PC-3 (cell line): ENCODE measurements around the gene GALNT2. TPM values are rescaled to one million over a fixed set of nuclear protein-coding genes. Genes with fewer than 3 reads are reported as not detected.
A peak's percentile ranks its signal among the peaks of the same experiment; 100 is the strongest.

Experiments used
- ATAC-seq: fragments of 200-7000 bp; cut with Tn5 transposase; 2 replicates; pipeline ENCODE4 v1.9.1; 2020; ENCODE audit warnings: mild to moderate bottlenecking, moderate library complexity
- BruUV-seq: library from RNA; stranded (reverse); fragments of 400-500 nt; replicated peaks from 2 replicates; lab custom pipeline; 2021; lab: Mats Ljungman, UMichigan
- CTCF ChIA-PET: fragments of 300-600 bp; sonication (Branson Sonifier 250); formaldehyde crosslinking; loops from one replicate; lab custom pipeline; 2022; ENCODE audit warnings: antibody characterized with exemption; lab: Charles Lee
- POLR2A ChIA-PET: fragments of 300-600 bp; sonication (Branson Sonifier 250); formaldehyde crosslinking; loops from one replicate; lab custom pipeline; 2022; ENCODE audit warnings: antibody characterized with exemption; ENCODE audit not compliant: unreplicated experiment; lab: Charles Lee
- DNase-seq: peaks from one replicate; pipeline ENCODE4 v3.0.0-alpha.2; 2015
- H2AFZ ChIP-seq: fragments of 300-600 bp; sonication (generic); 2 replicates; pipeline ENCODE4 v1.6.0; 2016; ENCODE audit warnings: antibody characterized with exemption, low read length
- H3F3A ChIP-seq: fragments of 300-600 bp; sonication (generic); one replicate; pipeline ENCODE4 v1.6.0; 2017; ENCODE audit warnings: antibody characterized with exemption, low read length, control low read depth, mild to moderate bottlenecking; ENCODE audit not compliant: unreplicated experiment
- H3K27ac ChIP-seq: fragments of 300-600 bp; sonication (generic); 2 replicates; pipeline ENCODE4 v1.5.1; 2016; ENCODE audit warnings: mild to moderate bottlenecking, low read length
- H3K27me3 ChIP-seq: fragments of 300-600 bp; sonication (generic); 2 replicates; pipeline ENCODE4 v1.6.1; 2016; ENCODE audit warnings: low read length, mixed read lengths
- H3K36me3 ChIP-seq: fragments of 300-600 bp; sonication (generic); 2 replicates; pipeline ENCODE4 v1.6.1; 2016; ENCODE audit warnings: low read depth, mixed run types, low read length, mixed read lengths
- H3K4me1 ChIP-seq: fragments of 300-600 bp; sonication (generic); 2 replicates; pipeline ENCODE4 v1.5.1; 2016; ENCODE audit warnings: low read length; ENCODE audit not compliant: insufficient read depth
- H3K4me2 ChIP-seq: fragments of 300-600 bp; sonication (generic); 2 replicates; pipeline ENCODE4 v1.6.0; 2016; ENCODE audit warnings: low read length
- H3K4me3 ChIP-seq: fragments of 300-600 bp; sonication (generic); 2 replicates; pipeline ENCODE4 v1.5.1; 2016; ENCODE audit warnings: mild to moderate bottlenecking, low read length, mixed read lengths
- H3K79me2 ChIP-seq: fragments of 300-600 bp; sonication (generic); 2 replicates; pipeline ENCODE4 v1.6.1; 2017; ENCODE audit warnings: low read length, mixed read lengths
- H3K9ac ChIP-seq: fragments of 300-600 bp; sonication (generic); 2 replicates; pipeline ENCODE4 v1.6.0; 2016; ENCODE audit warnings: mild to moderate bottlenecking, low read length
- H3K9me2 ChIP-seq: fragments of 300-600 bp; sonication (generic); replicated peaks from 2 replicates; pipeline ENCODE4 v1.6.1; 2016; ENCODE audit warnings: mixed run types, low read length, mixed read lengths
- H3K9me3 ChIP-seq: fragments of 300-600 bp; sonication (generic); 2 replicates; pipeline ENCODE4 v1.6.1; 2016; ENCODE audit warnings: low read length, mixed read lengths
- H4K20me1 ChIP-seq: fragments of 300-600 bp; sonication (generic); 2 replicates; pipeline ENCODE4 v1.6.1; 2016; ENCODE audit warnings: low read length, mixed read lengths
- EZH2 ChIP-seq: fragments of 300-600 bp; sonication (generic); IDR thresholded peaks from one replicate; pipeline ENCODE4 v1.6.1; 2017; ENCODE audit warnings: antibody characterized with exemption, mild to moderate bottlenecking, low read length; ENCODE audit not compliant: unreplicated experiment
- EZH2phosphoT487 ChIP-seq: fragments of 300-600 bp; sonication (generic); IDR thresholded peaks from 2 replicates; pipeline ENCODE4 v1.6.1; 2018; ENCODE audit warnings: mild to moderate bottlenecking, antibody characterized with exemption, low read length, borderline replicate concordance
- intact Hi-C: fragments of 100-400 bp; cut with micrococcal nuclease; formaldehyde crosslinking; loops from 2 replicates; pipeline ENCODE4 v1.9.0; 2023
- total RNA-seq: library from RNA; depleted of rRNA; stranded (reverse); fragments of >200 nt; gene quantifications from 2 replicates; pipeline ENCODE4 v1.2.3, GENCODE V29; 2014
- TF ChIP-seq, protein P1 (sequence below): fragments of 300-600 bp; sonication (generic); conservative IDR thresholded peaks from 2 replicates; pipeline ENCODE4 v1.5.1; 2017; ENCODE audit warnings: antibody characterized with exemption, low read depth, mild to moderate bottlenecking, low read length

GALNT2 gene
- total RNA-seq, 1 experiment from 2014 or later = 182 TPM

DNA sequence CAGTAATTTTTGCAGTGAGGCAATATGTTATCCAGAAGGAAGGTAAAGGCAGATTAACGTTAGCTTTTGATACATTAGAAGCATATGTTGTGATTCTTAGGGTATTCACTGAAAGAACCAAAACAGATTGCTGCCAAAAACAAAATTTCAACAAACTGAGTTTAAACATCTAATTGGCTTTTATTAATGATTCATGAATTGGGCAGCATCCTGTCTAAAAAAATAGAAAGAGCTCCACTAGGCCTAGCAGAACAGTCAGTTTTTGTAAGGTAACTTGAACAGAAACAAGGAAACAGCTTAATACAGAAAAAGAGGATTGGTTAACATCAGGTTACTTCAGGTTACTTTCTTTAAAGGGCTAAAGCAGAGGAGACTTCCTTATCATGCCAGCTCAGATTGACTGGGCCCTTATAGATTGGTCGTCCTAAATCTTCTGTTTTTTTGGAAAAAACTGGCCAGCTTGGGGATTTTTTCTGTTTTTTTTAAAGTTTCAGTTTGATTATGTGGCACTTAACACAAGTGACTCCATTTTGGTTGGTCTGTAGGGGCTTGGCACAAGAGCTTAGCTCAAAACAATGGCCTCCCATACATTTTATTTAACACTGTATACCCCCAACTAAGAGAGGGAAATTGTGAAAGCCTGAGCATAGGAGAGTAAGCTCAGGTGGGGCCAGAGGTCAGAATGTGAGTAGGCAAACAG lies 36.8 kb upstream of the GALNT2 start:
- CTCF ChIA-PET = no interaction called here
- POLR2A ChIA-PET = no interaction called here
- H3K79me2 ChIP-seq = no peaks in the 10 kb centered on the region

GRCh38 chr1:230031131-230031530 lies 35.9 kb upstream of the GALNT2 start:
- Histone ChIP-seq H3K9me3 (peaks cover 7% of the 10 kb centered on the region; the same call in 1 of the 2 replicates), H3K4me2 (no peak overlapping the region), H3K9ac (no peak overlapping the region), H3K36me3 (no peaks in the 10 kb centered on the region), H3K27ac (no peak overlapping the region), H3F3A (no peaks in the 10 kb centered on the region), H3K4me3 (no peak overlapping the region), H3K79me2 (no peaks in the 10 kb centered on the region), H3K27me3 (no peaks in the 10 kb centered on the region), H3K9me2 (no peaks in the 10 kb centered on the region), H4K20me1 (no peaks in the 10 kb centered on the region), H2AFZ (no peak overlapping the region), H3K4me1 (peaks cover 3% of the 10 kb centered on the region; the same call in 1 of the 2 replicates)
- ATAC-seq = peak; percentile 93
- no TSS peak for BruUV-seq
- CTCF ChIA-PET = no interaction called here
- POLR2A ChIA-PET = no interaction called here
- intact Hi-C loops = no loop called here
- peak; percentile 86 for DNase-seq
- TF ChIP-seq EZH2phosphoT487 (no peak), EZH2 (no peak)
- TF ChIP-seq, protein P1, sequence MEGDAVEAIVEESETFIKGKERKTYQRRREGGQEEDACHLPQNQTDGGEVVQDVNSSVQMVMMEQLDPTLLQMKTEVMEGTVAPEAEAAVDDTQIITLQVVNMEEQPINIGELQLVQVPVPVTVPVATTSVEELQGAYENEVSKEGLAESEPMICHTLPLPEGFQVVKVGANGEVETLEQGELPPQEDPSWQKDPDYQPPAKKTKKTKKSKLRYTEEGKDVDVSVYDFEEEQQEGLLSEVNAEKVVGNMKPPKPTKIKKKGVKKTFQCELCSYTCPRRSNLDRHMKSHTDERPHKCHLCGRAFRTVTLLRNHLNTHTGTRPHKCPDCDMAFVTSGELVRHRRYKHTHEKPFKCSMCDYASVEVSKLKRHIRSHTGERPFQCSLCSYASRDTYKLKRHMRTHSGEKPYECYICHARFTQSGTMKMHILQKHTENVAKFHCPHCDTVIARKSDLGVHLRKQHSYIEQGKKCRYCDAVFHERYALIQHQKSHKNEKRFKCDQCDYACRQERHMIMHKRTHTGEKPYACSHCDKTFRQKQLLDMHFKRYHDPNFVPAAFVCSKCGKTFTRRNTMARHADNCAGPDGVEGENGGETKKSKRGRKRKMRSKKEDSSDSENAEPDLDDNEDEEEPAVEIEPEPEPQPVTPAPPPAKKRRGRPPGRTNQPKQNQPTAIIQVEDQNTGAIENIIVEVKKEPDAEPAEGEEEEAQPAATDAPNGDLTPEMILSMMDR = no peak

More for the DNA sequence above, 36.8 kb upstream of the GALNT2 start:
- no peak for DNase-seq
- Histone ChIP-seq H3K9me3 (peaks cover 7% of the 10 kb centered on the region; the same call in 1 of the 2 replicates), H2AFZ (no peak overlapping the region), H3K9ac (no peak overlapping the region), H4K20me1 (no peaks in the 10 kb centered on the region), H3K36me3 (no peaks in the 10 kb centered on the region), H3F3A (no peaks in the 10 kb centered on the region), H3K4me3 (no peak overlapping the region), H3K4me2 (no peak overlapping the region), H3K4me1 (peaks cover 3% of the 10 kb centered on the region; the same call in 1 of the 2 replicates), H3K9me2 (no peaks in the 10 kb centered on the region), H3K27me3 (no peaks in the 10 kb centered on the region), H3K27ac (no peak overlapping the region)
- intact Hi-C loops = no loop called here
- BruUV-seq = no TSS peak
- no peak for TF ChIP-seq EZH2phosphoT487
- TF ChIP-seq, protein P1 = no peak
- TF ChIP-seq EZH2 = no peak
- no peak for ATAC-seq
